GM11168 (cell line): ENCODE data around the gene GNA14.
"Not testable (repeated sequence)": the region's sequence is repeated elsewhere in the genome, so short reads cannot be mapped to it uniquely, and the experiment has no call there.

Experiments
- in situ Hi-C: fragments of 300-500 bp; cut with MboI; formaldehyde crosslinking; loops from one replicate; pipeline ENCODE4 v1.12.0; 2022; ENCODE audit warnings: low sequenced_read_pairs; ENCODE audit not compliant: unreplicated experiment

GNA14 gene

DNA sequence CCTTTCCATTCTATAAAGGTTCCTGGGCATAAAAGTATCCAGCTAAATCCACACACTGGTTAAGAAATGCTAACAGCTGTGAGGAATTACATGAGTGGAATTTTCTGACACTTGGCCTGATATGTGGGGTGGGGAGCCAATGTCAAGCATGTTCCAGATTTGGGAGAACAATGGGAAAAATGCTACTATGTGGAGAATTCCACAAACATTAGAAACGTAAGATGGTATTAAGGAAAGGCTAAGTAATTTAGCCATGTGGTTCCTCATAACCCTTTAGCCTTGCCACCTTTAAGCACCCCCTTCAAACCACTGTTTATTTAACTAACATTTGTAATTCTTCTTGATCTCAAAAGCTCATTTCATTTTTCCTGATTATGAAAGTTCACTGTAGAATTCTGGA lies 149.2 kb downstream of the GNA14 start:
- in situ Hi-C loops, result no loop called here

DNA sequence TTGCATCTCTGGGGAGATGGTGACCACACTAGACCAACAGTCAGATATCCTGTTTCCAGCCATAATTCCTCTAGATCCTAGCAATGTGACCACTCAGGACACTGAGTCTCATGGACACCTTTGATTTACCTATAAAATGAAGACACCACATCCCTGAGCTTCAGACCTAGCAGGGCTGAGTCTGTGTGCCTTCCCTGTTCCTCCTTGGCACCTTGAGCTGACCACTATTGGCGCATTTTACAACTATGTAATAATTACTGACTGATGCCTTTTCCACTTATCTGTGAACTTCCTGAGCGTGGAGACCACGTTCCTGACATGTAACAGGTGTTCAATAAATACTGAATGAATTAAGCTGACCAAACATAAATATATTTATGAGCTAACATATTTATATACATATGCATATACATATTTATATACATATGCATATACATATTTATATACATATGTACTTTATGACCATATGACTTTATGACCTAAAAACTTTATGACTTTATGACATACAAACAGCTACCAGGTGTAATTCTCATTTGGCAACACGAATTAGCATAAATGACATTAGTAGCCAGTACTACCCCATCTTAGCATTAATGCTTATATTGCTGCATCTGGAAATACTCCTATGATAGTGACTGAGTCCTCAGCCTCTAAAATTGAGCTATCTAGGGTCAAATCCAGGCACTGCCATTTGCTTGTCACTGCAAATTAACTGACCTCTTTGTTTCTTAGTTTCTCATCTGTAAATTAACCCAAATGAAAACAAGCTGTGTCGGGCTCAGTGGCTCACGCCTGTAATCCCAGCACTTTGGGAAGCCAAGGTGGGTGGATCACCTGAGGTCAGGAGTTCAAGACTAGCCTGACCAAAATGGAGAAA lies 150.6 kb downstream of the GNA14 start:
- in situ Hi-C loops, result no loop called here

GRCh38 chr9:77495834-77496671 lies 152.1 kb downstream of the GNA14 start:
- in situ Hi-C loops, result no loop called here

- in situ Hi-C loops, result not testable (repeated sequence)
Measured at GRCh38 chr9:77490279-77490678, 157.8 kb downstream of the GNA14 start.

DNA sequence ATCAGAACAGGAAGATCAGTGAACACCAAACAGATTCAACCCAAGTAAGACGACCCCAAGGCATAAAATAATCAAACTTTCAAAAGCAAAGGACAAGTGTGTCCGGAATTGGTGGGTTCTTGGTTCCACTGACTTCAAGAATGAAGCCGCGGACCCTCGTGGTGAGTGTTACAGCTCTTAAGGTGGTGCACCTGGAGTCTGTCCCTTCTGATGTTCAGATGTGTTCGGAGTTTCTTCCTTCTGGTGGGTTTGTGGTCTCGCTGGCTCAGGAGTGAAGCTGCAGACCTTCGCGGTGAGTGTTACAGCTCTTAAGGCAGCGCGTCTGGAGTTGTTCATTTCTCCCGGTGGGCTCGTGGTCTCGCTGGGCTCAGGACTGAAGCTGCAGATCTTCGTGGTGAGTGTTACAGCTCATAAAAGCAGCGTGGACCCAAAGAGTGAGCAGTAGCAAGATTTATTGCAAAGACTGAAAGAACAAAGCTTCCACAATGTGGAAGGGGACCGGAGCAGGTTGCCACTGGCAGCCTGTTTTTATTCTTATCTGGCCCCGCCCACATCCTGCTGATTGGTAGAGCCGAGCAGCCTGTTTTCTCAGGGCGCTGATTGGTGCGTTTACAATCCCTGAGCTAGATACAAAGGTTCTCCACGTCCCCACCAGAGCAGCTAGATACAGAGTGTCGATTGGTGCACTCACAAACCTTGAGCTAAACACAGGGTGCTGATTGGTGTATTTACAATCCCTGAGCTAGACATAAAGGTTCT lies 158.5 kb downstream of the GNA14 start:
- in situ Hi-C loops, result not testable (repeated sequence)

GRCh38 chr9:77488439-77489126 lies 159.5 kb downstream of the GNA14 start:
- in situ Hi-C loops, result no loop called here

DNA sequence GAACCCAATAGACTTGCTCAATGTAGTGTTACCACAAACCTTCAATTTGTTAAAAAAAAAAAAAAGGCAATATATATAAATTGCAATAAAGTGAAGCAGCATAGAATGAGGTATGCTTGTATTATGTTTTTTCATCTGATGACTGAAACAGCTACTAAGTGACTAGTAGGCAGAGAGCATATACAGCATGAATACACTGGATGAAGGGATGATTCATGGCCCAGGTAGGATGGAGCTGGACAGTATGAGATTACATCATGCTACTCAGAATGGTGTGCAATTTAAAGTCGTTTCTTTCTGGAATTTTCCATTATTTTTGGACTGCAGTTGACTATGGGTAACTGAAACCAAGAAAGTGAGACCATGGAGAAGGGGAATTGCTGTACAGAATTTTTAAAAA lies 161.2 kb downstream of the GNA14 start:
- in situ Hi-C loops, result no loop called here

GRCh38 chr9:77486463-77486862 lies 161.7 kb downstream of the GNA14 start:
- in situ Hi-C loops, result no loop called here

- in situ Hi-C loops, result no loop called here
Measured at GRCh38 chr9:77475641-77476473, 172.3 kb downstream of the GNA14 start.

GRCh38 chr9:77474936-77475335 lies 173.2 kb downstream of the GNA14 start:
- in situ Hi-C loops, result loop anchor here (25.0 kb wide), 1 partner anchor 562 kb away; the partner anchor contains the start of gene GNAQ

DNA sequence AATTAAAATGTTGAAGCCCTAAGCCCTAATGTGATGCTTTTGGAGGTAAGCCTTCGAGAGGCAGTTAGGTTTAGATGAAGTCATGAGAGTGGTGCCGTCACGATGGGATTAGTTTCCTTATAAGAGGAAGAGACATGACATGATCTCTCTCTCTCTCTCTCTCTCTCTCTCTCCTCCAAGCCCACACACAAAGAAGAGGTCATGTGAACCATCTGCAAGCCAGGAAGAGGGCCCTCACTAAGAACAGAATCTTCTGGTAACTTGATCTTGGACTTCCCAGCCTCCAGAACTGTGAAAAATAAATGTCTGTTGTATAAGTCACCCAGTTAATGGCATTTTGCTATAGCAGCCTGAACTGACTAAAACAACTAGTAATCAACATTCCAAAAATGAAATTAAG lies 175.5 kb downstream of the GNA14 start:
- in situ Hi-C loops, result loop anchor here (25.0 kb wide), 1 partner anchor 565 kb away; the partner anchor contains the start of gene GNAQ

DNA sequence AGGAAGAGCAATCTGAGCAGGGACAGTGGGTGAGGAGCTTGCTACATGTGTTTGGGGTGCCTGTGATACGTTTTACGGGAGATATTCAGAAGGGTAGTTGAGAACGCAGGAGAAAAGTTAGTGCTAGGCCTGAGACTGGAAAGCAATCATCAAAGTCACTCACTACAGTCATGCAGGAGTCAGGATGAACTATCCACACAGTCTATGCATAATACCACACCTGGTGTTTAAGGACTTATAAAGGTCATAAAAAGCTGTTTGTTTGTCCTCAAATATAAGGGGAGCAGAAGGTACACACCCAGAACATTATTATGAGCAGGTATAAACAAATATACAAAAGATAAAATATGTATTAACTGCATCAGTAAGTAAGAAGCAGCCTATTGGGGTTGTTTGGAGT lies 176.6 kb downstream of the GNA14 start:
- in situ Hi-C loops, result loop anchor here (25.0 kb wide), 1 partner anchor 566 kb away; the partner anchor contains the start of gene GNAQ

GRCh38 chr9:77469515-77470231 lies 178.4 kb downstream of the GNA14 start:
- in situ Hi-C loops, result loop anchor here (25.0 kb wide), 1 partner anchor 568 kb away; the partner anchor contains the start of gene GNAQ

- in situ Hi-C loops, result loop anchor here (25.0 kb wide), 1 partner anchor 573 kb away; the partner anchor contains the start of gene GNAQ
Measured at GRCh38 chr9:77464661-77465060, 183.5 kb downstream of the GNA14 start.

GRCh38 chr9:77463151-77463550 lies 185.0 kb downstream of the GNA14 start:
- in situ Hi-C loops, result loop anchor here (25.0 kb wide), 1 partner anchor 574 kb away; the partner anchor contains the start of gene GNAQ

DNA sequence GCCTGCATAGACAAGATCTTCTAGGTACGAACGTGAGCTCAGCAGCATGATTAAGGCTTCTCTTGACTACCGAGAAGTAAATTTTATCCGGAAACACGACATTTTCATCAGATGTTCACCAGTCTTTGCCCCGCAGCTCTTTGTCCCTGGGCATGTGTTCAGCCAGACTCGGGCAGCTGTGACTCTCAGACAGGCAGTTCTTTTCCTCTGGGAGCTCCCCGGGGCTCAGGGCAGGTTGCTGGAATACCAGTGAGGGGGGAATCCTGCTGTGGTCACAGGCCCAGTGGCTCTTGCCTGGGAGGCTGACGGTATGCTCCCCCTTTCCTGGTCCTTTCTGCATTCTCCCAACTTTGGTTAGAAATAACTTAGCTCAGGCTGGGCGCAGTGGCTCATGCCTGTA lies 186.1 kb downstream of the GNA14 start:
- in situ Hi-C loops, result loop anchor here (25.0 kb wide), 1 partner anchor 575 kb away; the partner anchor contains the start of gene GNAQ

DNA sequence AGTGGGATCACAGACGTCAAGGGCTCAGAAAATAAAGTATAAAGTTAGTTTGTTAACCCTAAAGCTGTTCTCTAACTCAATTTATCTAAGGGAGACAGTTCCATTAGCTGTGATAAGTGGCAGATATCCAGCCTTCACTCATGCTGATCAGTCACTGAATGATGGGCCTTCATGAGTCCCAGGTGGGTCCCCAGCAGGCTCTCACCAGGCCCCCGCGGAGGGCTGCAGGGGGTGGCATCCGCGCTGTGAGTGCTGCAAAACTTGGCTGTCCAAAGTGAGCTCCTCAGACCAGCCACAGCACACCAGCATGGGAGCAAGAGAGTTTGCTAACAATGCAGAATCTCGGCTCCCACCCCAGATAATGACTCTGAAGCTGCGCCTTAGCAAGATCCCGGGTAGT lies 187.2 kb downstream of the GNA14 start:
- in situ Hi-C loops, result loop anchor here (25.0 kb wide), 1 partner anchor 576 kb away; the partner anchor contains the start of gene GNAQ
